HG02763 (cell line): ENCODE measurements around the gene SLC35F6.
"Not testable (repeated sequence)": the region's sequence is repeated elsewhere in the genome, so short reads cannot be mapped to it uniquely, and the experiment has no call there.

Experiments used
- ATAC-seq: cut with Tn5 transposase; IDR thresholded peaks from one replicate; pipeline ENCODE4 v1.9.1; 2021; ENCODE audit warnings: mild to moderate bottlenecking, moderate library complexity; ENCODE audit not compliant: unreplicated experiment

SLC35F6 gene

DNA sequence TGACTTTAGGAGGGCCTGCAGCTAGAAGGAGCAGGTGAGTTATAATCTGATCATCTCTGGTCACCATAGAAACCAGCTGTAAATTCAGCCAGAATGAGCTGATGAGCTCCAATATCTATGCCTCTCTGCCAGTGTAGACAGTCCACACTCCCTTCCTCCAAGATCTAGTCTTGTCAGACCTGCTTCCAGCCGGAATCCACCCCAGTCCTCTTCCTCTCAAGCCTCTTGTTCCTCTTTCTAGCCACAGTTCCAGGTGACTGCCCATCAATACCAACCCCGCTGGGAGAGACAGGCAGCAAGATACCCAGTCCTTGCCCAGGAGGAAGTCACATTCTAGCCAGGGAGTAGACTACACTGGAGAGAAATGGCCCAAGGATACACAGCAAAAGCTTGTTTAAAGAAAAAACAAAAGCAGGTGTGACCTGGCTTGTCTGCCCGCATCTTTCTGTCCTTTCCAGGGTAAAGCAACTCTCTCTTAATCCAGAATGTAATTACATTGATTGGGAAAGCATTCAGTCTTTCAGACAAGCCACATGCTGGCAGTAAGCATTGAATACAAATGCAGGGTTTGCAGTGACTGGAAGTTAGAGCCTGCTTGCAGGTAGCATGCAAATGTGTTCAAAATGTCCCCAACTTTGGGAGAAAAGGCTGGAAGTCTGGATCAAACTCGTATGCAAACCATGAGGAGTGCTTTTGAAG lies 9.0 kb upstream of the SLC35F6 start:
- no peak for ATAC-seq

DNA sequence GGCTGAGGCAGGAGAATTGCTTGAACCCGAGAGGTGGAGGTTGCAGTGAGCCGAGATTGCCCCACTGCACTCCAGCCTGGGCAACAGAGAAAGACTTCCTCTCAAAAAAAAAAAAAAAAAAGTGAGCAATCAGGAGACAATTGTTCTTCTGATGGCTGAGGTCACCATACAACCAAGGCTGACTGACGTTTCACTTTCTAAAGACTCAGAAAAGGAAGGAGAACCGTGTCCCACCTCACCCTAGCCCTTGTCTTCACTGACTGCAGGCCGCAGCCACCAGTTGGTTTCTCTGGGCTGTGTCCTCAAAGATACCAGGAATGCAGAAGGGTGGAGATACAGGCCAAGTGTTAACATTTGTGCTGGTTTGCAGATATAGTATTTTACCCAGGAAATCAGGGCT lies 7.7 kb upstream of the SLC35F6 start:
- ATAC-seq = no peak

DNA sequence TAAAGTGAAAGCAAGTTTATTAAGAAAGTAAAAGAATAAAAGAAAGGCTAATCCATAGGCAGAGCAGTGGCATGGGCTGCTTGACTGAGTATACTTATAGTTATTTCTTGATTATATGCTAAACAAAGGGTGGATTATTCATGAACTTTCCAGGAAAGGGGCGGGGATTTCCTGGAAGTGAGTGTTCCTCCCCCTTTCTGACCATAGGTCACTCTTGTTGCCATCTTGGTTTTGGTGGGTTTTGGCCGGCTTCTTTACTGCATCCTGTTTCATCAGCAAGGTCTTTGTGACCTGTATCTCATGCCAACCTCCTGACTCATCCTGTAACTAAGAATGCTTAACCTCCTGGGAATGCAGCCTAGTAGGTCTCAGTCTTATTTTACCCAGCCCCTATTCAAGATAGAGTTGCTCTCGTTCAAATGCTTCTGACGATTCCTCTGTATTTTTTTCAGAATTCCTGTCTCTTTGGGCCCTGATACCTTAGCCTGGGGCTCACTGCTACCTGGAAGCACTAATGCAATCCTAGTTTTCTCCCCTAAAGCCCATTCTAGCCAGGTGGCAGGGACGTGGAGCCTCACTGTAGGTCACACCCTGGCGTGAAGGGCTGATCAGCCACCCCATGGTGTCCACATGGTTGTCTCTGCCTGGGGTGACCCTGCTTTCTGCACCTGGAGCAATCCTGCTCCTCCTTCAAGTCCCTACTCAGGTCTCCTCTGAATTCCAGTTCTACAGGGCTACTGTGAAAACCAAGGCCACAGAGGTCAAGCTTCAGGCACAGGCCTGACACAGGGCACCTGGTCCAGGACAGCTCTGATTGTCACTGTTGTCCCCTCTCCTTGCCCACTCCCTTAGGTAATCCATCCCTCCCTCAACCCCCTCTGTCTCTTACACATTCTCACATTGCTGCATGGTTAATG lies 6.0 kb upstream of the SLC35F6 start:
- ATAC-seq = no peak

DNA sequence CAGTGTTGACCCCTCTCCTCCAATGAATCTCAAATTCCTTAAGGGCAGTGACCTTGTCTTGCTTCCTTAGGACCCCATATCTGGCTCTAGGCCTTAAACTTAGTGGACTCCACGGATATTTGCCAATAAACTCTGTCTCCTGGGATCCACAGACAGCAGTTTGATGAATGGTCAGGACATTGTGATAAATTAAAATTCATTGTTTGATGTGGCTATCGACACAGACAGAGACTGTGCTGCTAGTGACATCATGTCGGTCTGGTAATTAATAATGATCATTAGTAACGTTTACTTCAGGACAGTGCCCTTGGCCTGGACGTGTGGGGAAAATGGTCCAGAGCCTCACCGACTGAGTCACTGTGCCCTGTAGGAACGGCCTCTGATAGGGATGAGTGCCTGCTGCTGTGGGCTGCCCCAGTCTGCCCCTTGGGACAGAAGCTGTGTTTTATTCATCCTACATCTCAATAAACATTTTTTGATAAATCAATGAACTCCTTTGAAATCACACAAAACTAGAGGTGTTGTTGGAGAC lies 5.2 kb upstream of the SLC35F6 start:
- no peak for ATAC-seq

DNA sequence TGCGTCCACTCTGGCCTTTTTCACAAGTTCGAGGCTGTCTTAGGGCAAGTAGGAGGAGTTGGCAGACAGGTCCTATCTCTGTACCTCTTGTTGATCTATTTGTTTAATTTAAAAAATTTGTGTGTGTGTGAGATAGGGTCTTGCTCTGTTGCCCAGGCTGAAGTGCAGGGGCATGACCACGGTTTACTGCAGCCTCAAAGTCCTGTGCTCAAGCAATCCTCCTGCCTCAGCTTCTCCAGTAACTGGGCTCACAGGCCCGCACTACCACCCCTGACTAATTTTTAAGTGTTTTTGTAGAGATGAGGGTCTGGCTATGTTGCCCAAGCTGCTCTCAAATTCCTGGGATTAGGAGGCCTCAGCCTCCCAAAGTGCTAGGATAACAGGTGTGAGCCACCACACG lies 4.2 kb upstream of the SLC35F6 start:
- ATAC-seq = no peak

DNA sequence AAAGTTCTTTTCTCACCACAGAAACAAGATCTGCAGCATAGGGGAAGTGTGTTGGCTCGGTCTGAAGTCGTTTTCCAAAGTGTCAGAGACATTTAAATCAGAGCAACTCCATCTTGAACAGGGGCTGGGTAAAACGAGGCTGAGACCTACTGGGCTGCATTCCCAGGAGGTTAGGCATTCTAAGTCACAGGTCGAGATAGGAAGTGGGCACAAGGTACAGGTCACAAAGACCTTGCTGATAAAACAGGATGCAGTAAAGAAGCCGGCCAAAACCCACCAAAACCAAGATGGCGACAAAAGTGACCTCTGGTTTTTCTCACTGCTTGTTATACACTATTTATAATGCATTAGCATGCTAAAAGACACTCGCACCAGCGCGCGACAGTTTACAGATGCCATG lies 3.1 kb upstream of the SLC35F6 start:
- ATAC-seq = not testable (repeated sequence)

DNA sequence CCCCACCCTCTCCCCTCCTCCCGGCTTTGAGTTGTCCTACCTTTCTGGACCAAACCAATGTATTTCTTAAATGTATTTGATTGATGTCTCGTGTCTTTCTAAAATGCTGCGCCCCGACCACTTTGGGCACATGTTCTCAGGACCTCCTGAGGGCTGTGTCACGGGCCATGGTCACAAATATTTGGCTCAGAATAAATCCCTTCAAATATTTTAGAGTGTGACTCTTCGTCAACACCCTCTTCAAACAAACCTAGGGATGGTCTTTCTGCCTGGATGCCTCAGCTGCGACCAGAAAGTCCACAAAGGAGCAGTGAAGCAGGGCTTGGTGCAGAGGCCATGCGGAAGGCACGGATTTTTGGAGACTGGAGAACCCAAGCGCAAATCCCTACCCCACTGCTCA lies 1.1 kb upstream of the SLC35F6 start:
- ATAC-seq = no peak

DNA sequence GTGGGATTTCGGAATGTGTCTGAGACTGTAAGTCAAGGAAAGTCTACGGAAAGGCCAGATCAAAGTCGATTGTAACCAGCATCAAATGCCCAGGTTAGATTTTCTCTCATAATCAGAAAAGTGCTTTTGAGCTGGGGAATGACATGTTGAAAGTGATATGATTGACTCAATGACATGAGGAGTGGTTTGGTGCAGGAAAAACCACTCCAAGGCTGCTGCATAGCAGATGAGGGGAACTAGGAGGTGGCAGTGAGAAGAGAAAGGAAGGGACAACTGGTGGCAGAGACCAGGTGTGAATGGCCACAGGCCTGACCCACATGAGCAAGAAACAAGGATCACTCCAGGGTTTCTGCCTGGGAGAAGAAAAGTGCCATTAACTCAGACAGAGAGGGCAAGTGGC lies 822 bp downstream of the SLC35F6 start:
- no peak for ATAC-seq

DNA sequence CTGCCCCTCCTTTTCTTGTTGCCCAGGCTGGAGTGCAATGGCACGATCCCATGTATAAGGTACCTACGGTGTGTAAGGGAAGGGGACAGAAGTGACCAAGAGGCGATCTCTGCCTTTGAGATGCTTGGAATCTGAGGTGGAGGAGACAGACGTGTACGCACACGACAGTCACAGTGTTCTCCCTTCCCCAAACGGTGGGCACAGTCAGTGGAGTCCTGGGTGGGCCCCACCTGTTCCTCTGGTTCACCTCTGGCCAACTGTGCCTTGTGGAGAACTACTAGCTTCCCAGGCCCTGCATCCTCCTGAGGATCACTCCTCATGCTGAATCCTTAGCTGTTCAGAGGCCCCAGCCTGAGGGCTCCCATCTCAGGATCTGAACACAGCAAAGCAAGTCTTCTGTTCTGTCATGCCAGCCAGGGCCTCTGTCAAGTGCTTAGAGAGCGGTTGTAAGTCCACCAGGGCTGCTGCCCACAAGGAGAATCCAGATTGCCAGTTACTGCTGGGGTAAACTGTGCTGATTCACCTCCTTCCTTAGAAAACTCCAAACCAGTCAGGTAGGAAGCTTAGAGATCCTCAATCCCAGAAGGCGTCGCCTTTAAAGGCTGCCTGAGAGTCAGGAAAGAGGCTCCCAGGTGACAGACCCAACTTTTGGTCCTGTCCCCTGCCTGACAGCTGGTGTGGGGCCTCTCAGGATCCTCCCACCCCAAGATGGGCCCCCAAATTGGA lies 1.6 kb downstream of the SLC35F6 start:
- ATAC-seq = no peak

DNA sequence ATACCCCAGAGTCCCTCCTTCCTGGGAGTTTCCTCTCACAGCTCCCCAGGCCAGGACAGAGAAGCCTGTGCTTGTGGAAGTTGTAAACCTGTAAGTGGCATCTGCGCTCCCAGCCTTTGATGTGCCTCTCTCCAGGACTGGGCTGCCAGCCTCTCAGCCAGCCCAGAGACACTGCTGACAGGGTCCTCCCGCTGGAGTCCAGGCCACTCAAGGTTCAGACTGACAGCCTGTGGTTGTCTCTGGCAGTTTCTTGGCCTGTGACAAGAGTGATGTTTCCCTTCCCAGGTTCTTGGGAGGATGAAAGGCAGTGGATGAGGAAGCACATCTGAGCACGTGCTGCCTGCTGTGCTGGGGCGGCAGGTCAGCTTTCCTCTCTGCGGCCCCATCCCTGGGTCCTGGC lies 3.0 kb downstream of the SLC35F6 start:
- ATAC-seq = no peak

DNA sequence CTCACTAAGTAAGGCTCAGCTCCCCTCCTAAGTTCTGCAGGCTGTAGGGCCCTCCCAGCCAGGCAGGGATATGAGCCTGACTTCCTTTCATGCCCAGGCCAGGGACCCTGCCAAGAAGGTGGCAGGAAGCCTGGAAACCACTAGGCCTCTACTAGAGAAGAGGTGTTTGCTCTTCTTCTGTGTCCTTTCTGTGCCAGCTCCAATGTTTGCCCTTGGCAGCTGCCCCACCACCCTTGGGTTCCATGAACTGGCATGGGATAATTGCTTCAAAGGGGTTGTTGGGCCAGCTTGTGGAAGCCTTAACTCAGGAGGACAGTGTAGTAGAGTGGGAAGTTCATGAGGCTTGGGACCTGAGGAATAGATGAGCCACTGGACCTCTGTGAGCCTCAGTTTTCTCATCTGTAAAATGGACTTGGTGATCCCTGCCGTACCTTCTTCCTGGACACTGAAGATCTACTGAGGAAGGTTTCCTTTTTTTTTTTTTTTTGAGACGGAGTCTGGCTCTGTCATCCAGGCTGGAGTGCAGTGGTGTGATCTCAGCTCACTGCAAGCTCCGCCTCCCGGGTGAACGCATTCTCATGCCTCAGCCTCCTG lies 3.9 kb downstream of the SLC35F6 start:
- no peak for ATAC-seq

DNA sequence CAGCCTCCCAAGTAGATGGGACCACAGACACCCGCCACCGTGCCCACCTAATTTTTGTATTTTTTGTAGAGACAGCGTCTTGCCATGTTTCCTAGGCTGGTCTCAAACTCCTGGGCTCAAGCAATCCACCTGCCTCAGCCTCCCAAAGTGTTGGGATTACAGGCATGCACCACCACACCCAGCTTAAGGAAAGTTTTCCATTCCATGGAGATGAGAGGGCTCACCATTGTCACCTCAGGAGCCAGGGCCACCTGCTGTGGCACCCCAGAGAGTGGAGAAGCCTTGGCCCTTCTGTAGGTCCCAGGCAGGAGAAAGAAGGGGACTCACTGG lies 4.6 kb downstream of the SLC35F6 start:
- no peak for ATAC-seq

DNA sequence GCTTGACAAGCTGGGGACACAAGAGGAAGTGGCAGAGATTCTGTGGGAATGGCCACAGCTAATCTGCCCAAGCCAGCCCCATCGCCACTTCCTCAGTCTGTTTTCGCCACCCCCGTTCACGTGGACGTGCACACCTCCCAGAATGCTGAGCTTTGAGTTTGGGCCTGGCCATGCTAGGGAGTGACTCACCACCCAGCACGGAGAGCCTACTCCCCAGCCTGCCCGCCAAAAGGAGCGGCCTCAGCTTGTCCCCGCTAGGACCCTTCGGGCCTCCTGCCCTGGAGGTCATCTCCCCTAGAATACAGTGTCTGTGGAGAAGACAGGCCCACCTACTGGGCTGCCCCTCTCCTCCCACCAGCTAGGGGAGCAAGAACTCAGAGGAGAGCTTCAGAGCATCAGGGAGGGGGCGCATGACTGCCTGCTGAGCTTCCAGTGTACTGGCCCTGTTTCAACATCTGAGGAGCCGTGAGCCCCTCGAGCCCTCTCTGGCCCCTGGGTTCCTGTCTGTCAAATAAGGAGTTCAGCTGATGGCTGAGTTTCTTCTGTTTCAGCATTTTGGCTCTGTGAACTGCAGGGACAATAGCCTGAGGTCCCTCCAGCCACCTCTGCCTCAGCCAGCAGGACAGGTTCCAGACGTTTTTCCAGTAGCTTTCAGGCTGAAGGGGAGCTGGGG lies 5.1 kb downstream of the SLC35F6 start:
- no peak for ATAC-seq

DNA sequence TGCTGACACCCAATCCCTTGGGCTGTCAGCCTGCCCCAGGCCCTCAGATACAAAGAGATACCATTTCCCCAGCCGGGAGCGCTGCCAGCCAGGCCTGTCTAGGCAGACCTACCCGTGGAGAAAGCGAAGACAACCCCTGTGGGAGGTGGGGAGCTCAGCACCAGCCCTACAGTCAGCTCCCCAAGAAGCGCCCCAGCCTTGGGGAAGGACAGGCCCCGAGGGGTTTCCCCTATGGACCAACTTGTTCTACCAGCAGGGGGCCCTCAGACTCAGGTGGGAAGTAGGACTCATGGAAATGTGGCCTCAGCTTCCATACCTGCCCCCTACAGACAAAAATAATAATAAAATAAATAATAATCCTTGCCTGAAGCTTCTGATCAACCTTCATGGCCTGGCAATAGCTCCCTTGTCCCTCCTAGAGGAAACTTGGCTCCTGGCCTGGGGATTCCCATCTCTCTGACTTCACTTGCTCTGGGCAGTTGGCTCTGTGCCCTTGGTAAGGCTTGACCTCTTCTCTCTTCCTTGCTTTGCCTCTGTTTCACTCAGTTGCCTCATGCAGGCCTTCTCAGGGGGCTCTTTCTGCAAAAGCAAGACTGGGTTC lies 7.0 kb downstream of the SLC35F6 start:
- ATAC-seq = no peak

DNA sequence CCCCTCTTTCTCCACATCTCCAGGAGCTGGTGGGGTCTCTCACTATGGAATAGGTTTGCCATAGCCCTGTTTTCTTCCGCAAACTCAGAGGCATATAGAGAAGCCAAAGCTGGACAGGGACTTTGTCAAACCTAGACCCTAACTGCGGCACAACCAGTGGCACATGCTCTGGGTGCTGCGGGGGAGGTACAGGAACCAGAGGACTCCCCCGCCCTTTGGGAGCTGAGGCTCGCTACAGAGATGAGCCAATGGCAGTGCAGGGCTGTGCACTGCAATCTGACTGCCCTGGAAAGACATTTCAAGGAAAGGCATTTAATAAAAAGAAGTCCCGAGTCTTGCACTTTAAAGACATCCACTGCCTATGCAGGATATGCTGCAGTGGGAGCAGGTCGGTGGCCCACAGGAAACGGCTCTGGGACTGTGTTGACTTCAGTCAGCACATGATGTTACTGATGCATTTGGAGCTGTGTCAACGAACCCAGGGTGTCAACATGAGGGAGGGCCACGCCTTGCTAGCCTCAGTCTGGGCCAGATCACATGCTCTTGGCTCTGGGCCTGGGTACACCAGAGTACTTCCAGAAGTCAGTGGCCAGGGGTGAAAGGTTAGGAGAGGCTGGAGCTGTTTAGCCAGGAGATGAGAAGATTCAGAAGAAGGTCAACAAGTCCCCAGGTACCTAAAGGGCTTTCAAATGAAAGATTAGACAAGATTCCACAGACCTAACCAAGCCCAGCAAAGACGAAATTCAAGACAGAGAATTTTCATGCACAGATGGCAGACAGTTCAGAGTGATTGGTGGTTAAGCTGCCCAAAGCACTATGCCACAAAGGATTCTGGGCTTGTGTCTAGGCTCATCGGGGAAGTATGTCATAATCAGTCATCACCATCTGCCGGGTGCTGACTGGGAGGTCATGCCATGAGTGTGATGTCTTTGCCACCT lies 8.2 kb downstream of the SLC35F6 start:
- ATAC-seq = no peak

DNA sequence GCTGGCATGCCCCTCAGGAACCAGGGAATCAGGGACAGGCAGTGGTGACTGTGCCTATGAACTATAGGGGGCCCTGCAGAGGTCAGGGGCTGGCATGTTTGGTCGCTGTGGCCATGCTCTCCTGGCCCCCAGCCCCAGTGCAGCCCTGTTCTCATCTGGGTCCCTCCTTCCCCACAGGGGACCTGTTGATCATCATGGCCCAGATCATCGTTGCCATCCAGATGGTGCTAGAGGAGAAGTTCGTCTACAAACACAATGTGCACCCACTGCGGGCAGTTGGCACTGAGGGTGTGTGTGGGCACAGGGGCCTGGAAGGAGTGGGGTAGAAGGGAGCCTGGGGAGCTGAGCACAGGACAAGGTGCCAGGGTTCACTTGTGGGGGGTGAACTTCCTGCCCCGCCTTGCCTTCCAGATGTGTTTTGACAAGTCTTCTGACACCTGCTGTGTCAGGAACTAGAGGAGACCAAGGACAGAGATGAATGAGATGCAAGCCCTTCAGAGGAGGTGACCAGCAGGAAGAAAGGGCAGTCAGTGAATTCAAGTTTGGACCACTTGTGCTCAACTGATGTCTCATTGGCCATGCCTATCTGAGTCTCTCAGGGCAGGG lies 12.2 kb downstream of the SLC35F6 start:
- no peak for ATAC-seq

DNA sequence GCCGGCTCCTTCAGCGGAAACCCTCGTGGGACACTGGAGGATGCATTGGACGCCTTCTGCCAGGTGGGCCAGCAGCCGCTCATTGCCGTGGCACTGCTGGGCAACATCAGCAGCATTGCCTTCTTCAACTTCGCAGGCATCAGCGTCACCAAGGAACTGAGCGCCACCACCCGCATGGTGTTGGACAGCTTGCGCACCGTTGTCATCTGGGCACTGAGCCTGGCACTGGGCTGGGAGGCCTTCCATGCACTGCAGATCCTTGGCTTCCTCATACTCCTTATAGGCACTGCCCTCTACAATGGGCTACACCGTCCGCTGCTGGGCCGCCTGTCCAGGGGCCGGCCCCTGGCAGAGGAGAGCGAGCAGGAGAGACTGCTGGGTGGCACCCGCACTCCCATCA lies 14.0 kb downstream of the SLC35F6 start:
- no peak for ATAC-seq

DNA sequence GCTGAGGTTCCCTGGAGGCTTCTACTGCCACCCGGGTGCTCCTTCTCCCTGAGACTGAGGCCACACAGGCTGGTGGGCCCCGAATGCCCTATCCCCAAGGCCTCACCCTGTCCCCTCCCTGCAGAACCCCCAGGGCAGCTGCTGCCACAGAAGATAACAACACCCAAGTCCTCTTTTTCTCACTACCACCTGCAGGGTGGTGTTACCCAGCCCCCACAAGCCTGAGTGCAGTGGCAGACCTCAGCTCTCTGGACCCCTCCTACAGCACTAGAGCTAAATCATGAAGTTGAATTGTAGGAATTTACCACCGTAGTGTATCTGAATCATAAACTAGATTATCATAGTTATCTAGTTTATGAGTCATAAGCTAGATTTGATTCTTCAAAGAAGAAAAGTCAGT lies 14.4 kb downstream of the SLC35F6 start:
- no peak for ATAC-seq
